MCF 10A (cell line): Measurements from ENCODE around the gene TCF15. TPM values are rescaled to one million over a fixed set of nuclear protein-coding genes. Genes with fewer than 3 reads are reported as not detected.

Experiments
- BruUV-seq: library from RNA; stranded (reverse); fragments of 400-500 nt; replicated peaks from 2 replicates; lab custom pipeline; 2021; lab: Mats Ljungman, UMichigan
- CTCF ChIA-PET: fragments of 300-600 bp; sonication (Branson Sonifier 250); formaldehyde crosslinking; extraction: SDS; loops from one replicate; lab custom pipeline; 2021; ENCODE audit warnings: antibody characterized with exemption, inconsistent platforms; lab: Yijun Ruan, JAX
- POLR2A ChIA-PET: fragments of 300-600, 350-650 bp; sonication (Branson Sonifier 250); formaldehyde crosslinking; extraction: SDS; loops from one replicate; lab custom pipeline; 2020; ENCODE audit warnings: antibody characterized with exemption, inconsistent platforms; lab: Yijun Ruan, JAX
- DNase-seq: peaks from one replicate; pipeline ENCODE4 v3.0.0-alpha.2; 2018; ENCODE audit not compliant: unreplicated experiment
- H3K27ac Mint-ChIP-seq: one replicate; pipeline ENCODE4 v1.8.0; 2022; ENCODE audit warnings: mild to moderate bottlenecking, low read depth, mixed read lengths; ENCODE audit not compliant: unreplicated experiment
- H3K27me3 Mint-ChIP-seq: one replicate; pipeline ENCODE4 v1.8.0; 2022; ENCODE audit warnings: mixed read lengths; ENCODE audit not compliant: insufficient read depth, unreplicated experiment
- H3K36me3 Mint-ChIP-seq: one replicate; pipeline ENCODE4 v1.8.0; 2022; ENCODE audit warnings: mild to moderate bottlenecking, moderate library complexity, mixed read lengths; ENCODE audit not compliant: insufficient read depth, unreplicated experiment
- H3K4me1 Mint-ChIP-seq: one replicate; pipeline ENCODE4 v1.8.0; 2022; ENCODE audit warnings: mixed read lengths; ENCODE audit not compliant: insufficient read depth, unreplicated experiment
- H3K4me3 Mint-ChIP-seq: one replicate; pipeline ENCODE4 v1.8.0; 2022; ENCODE audit warnings: mild to moderate bottlenecking, moderate library complexity, mixed read lengths; ENCODE audit not compliant: unreplicated experiment
- H3K9me3 Mint-ChIP-seq: one replicate; pipeline ENCODE4 v1.8.0; 2022; ENCODE audit warnings: mixed read lengths; ENCODE audit not compliant: unreplicated experiment
- CTCF ChIP-seq: fragments of 200-600 bp; IDR thresholded peaks from one replicate; pipeline ENCODE4 v1.8.0; 2022; ENCODE audit warnings: antibody characterized with exemption, mild to moderate bottlenecking; ENCODE audit not compliant: unreplicated experiment
- intact Hi-C: fragments of 100-400 bp; cut with micrococcal nuclease; formaldehyde crosslinking; loops from 2 replicates; pipeline ENCODE4 v1.14.1; 2022
- total RNA-seq: library from RNA; stranded (reverse); gene quantifications from 2 replicates; pipeline ENCODE4 v1.2.3, GENCODE V29; 2022

The TCF15 gene
- total RNA-seq, 1 experiment from 2014 or later = not detected

- Mint-ChIP-seq H3K27me3 (peaks cover 47% of the 10 kb centered on the region), H3K27ac (no peak overlapping the region), H3K4me1 (peaks cover 12% of the 10 kb centered on the region), H3K4me3 (no peak overlapping the region), H3K9me3 (no peaks in the 10 kb centered on the region), H3K36me3 (no peaks in the 10 kb centered on the region)
- BruUV-seq = no TSS peak
- CTCF ChIA-PET = interaction anchor here (0.5 to 5.2 kb wide), 6 partner anchors 8 to 165 kb away, joined by 4 to 37 read pairs (median 6); no protein-coding TSS in a partner anchor
- DNase-seq = no peak
- intact Hi-C loops = no loop called here
- TF ChIP-seq CTCF = no peak
- POLR2A ChIA-PET = no interaction called here
Observed at GRCh38 chr20:573414-574296, 36.5 kb downstream of the TCF15 start.

- ChIA-PET POLR2A (no interaction called here), CTCF (interaction anchor here (0.5 to 5.2 kb wide), 5 partner anchors 9 to 166 kb away, joined by 4 to 37 read pairs (median 8); no protein-coding TSS in a partner anchor)
- no peaks in the 10 kb centered on the region for H3K9me3 Mint-ChIP-seq
- intact Hi-C loops = no loop called here
- peaks cover 12% of the 10 kb centered on the region for H3K4me1 Mint-ChIP-seq
- BruUV-seq = no TSS peak
- no peak overlapping the region for H3K27ac Mint-ChIP-seq
- TF ChIP-seq CTCF = no peak
- H3K36me3 Mint-ChIP-seq = no peaks in the 10 kb centered on the region
- DNase-seq = no peak
- H3K27me3 Mint-ChIP-seq = peaks cover 51% of the 10 kb centered on the region
- no peak overlapping the region for H3K4me3 Mint-ChIP-seq
Observed at GRCh38 chr20:572727-573126, 37.4 kb downstream of the TCF15 start.

DNA sequence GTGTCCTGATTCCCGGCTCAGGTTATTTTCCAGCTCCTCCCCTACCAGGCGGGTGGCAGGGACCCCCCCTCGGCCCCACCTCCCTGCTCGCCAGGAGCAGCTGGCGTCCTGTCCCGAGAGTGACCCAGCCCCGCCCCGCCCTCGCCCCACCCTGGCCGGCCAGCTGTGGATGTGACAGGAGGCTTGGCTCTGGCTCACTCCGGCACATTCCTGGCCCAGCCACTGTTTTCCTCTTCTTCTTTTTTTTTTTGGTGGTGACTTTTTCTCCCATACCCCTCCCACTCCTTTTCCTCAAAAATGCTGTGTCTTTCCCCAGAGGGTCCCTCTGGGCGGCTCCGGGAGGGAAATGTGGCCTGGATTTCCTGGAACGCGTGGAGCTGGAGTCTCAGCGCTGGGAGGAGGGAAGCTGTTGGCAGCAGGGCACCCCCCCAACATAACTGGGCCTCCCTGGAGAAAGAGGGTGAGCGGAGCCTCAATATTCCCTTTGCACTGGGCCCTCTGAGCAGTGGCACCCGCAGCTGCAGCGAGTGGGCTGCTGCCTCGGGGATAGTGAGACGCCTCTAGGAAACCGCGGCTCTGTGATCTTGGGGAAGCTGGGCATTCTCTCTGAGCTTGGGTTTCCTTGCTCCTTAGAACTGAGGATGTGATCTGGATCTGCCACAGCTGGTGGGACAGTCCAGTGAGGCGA is 38.2 kb downstream of the TCF15 start:
- POLR2A ChIA-PET = no interaction called here
- Mint-ChIP-seq H3K4me1 (peaks cover 12% of the 10 kb centered on the region), H3K27ac (no peak overlapping the region), H3K27me3 (peaks cover 59% of the 10 kb centered on the region), H3K9me3 (no peaks in the 10 kb centered on the region), H3K36me3 (no peaks in the 10 kb centered on the region), H3K4me3 (no peak overlapping the region)
- CTCF ChIA-PET = interaction anchor here (2.2 to 5.2 kb wide), 3 partner anchors 10 to 167 kb away, joined by 8 to 37 read pairs (median 9); no protein-coding TSS in a partner anchor
- BruUV-seq = no TSS peak
- intact Hi-C loops = no loop called here
- no peak for DNase-seq
- TF ChIP-seq CTCF = no peak
